ENCODE measurements around the gene TSGA10IP. TPM values are rescaled to one million over a fixed set of nuclear protein-coding genes. Genes with fewer than 3 reads are reported as not detected.
A peak's percentile ranks its signal among the peaks of the same experiment; 100 is the strongest.

TSGA10IP gene
- total RNA-seq, 1 experiment from 2014 or later, result not detected

DNA sequence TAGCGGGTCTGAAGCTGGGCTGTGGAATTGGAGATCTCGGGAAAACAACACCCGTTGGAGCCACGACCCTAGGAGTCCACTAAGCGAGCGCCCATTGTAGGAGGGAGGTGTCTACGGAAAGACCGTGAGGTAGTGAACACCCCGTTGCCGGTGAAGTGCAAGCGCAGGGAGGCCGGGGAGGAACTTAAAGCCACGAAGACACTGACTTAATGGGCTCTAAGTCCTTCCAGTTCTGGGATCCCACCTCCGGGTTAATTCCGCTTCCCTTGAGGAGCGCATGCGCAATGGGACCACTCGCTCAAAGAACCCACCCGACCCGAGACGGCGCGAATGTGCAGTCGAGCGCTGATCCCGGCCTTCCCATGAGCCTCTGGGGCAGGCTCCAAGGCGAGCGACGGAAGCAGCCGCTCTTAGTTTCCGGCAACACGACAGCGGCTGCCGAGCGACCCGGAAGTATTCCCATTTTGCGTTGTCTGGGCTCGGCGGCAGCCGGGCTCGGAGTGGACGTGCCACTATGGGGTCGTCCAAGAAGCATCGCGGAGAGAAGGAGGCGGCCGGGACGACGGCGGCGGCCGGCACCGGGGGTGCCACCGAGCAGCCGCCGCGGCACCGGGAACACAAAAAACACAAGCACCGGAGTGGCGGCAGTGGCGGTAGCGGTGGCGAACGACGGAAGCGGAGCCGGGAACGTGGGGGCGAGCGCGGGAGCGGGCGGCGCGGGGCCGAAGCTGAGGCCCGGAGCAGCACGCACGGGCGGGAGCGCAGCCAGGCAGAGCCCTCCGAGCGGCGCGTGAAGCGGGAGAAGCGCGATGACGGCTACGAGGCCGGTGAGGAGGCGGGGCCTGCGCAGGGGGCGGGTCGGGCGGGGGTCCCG lies 16.2 kb downstream of the TSGA10IP start, which contains the start of gene SART1:
TSS of gene SART1 (plus strand) at position 468 of the 874 bp plus-strand sequence. CDS start at position 515, 47 bp downstream.
- ChIA-PET RAD21 (ENCODE audit: low non-redundant PET in 1 of 2, low total read pairs in 2 of 2, uncharacterized antibody in 2 of 2, unreplicated experiment in 2 of 2) (no interaction called here), CTCF (no interaction called here), POLR2A (interaction anchor here (1.3 kb wide), 1 partner anchor 10 kb away, joined by 4 read pairs; no protein-coding TSS in a partner anchor)
- H3K4me1 ChIP-seq (ENCODE audit: control insufficient read depth in 1 of 2, insufficient read depth in 2 of 2, low read length in 2 of 2), result peaks cover 8 to 21% of the 10 kb centered on the region in 2 experiments; a peak in 3 of 4 replicates
- H3K9me2 ChIP-seq (ENCODE audit: insufficient read depth), result no peaks in the 10 kb centered on the region
- DNase-seq (ENCODE audit: low read depth, low spot score) (peak; percentile 95), ATAC-seq (peak; percentile 90)
- H3K79me2 ChIP-seq (ENCODE audit: insufficient read depth, low read length), result peaks cover 44% of the 10 kb centered on the region
- H4K20me1 ChIP-seq (ENCODE audit: insufficient read depth), result no peaks in the 10 kb centered on the region
- H3K36me3 ChIP-seq (ENCODE audit: control insufficient read depth in 1 of 2, insufficient read depth in 2 of 2, low read length in 2 of 2), result peaks cover 16 to 27% of the 10 kb centered on the region in 2 experiments; a peak in 3 of 4 replicates
- H2AFZ ChIP-seq (ENCODE audit: low read depth, low read length, poor library complexity, severe bottlenecking), result no peak within 1 kb of the TSS
- H3K4me2 ChIP-seq (ENCODE audit: low read length), result peak within 1 kb of the TSS; percentile 87
- peak within 1 kb of the TSS; percentile 96 for H3K9ac ChIP-seq (ENCODE audit: low read length)
- TSS peak; percentile 99 for BruUV-seq (replicated peaks)
- H3K27me3 ChIP-seq (ENCODE audit: insufficient read depth, low read length), result no peaks in the 10 kb centered on the region
- intact Hi-C loops (cut with micrococcal nuclease), result loop anchor here (1.0 to 2.0 kb wide), 2 partner anchors 41 to 73 kb away; partner anchors contain the start of genes BANF1, EIF1AD and FIBP
- H3K9me3 ChIP-seq (ENCODE audit: control insufficient read depth in 1 of 2, insufficient read depth in 1 of 2, low read depth in 1 of 2, low read length in 2 of 2), result no peaks in the 10 kb centered on the region
- peak within 1 kb of the TSS; percentile 81 for H3K27ac ChIP-seq (ENCODE audit: low read depth, low read length)
- H3K4me3 ChIP-seq (replicated peaks in 1 of 2; ENCODE audit: low read depth in 1 of 2, low read length in 2 of 2), result peak within 1 kb of the TSS; percentile 76
- TF ChIP-seq YY1 (IDR thresholded peaks at IDR 0.05; ENCODE audit: extremely low read depth, insufficient replicate concordance, low read depth, low read length) (peak; percentile 90), JUND (IDR thresholded peaks at IDR 0.05) (no peak), FOSL1 (IDR thresholded peaks at IDR 0.05; ENCODE audit: low read depth) (no peak), EZH2 (IDR thresholded peaks at IDR 0.05) (no peak), TCF7L2 (IDR thresholded peaks at IDR 0.05; ENCODE audit: borderline replicate concordance, extremely low read depth, insufficient read depth, insufficient read length) (peak; percentile 54), EZH2phosphoT487 (IDR thresholded peaks at IDR 0.05; ENCODE audit: borderline replicate concordance) (no peak), EGR1 (IDR thresholded peaks at IDR 0.05; ENCODE audit: low read depth) (peak; percentile 45; the same call in 1 of the 2 replicates), POLR2AphosphoS5 (IDR thresholded peaks at IDR 0.05; ENCODE audit: low read depth, low read length) (peak; percentile 90), SRF (IDR thresholded peaks at IDR 0.05; ENCODE audit: low read depth) (peak; percentile 68; the same call in 1 of the 2 replicates), ELF1 (IDR thresholded peaks at IDR 0.05; ENCODE audit: borderline replicate concordance, low read depth) (peak; percentile 89; the same call in 1 of the 2 replicates), SIN3A (IDR thresholded peaks at IDR 0.05; ENCODE audit: low read depth) (peak; percentile 87), CEBPB (IDR thresholded peaks at IDR 0.05; ENCODE audit: low read depth) (no peak), ZFX (IDR thresholded peaks at IDR 0.05) (peak; percentile 68; the same call in 1 of the 2 replicates), RAD21 (IDR thresholded peaks at IDR 0.05; ENCODE audit: low read depth) (no peak)
- TF ChIP-seq, protein P1, sequence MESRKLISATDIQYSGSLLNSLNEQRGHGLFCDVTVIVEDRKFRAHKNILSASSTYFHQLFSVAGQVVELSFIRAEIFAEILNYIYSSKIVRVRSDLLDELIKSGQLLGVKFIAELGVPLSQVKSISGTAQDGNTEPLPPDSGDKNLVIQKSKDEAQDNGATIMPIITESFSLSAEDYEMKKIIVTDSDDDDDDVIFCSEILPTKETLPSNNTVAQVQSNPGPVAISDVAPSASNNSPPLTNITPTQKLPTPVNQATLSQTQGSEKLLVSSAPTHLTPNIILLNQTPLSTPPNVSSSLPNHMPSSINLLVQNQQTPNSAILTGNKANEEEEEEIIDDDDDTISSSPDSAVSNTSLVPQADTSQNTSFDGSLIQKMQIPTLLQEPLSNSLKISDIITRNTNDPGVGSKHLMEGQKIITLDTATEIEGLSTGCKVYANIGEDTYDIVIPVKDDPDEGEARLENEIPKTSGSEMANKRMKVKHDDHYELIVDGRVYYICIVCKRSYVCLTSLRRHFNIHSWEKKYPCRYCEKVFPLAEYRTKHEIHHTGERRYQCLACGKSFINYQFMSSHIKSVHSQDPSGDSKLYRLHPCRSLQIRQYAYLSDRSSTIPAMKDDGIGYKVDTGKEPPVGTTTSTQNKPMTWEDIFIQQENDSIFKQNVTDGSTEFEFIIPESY (IDR thresholded peaks at IDR 0.05; ENCODE audit: extremely low read depth, insufficient replicate concordance, low read length), result no peak
- TF ChIP-seq, protein P2, sequence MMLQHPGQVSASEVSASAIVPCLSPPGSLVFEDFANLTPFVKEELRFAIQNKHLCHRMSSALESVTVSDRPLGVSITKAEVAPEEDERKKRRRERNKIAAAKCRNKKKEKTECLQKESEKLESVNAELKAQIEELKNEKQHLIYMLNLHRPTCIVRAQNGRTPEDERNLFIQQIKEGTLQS (IDR thresholded peaks at IDR 0.05), result no peak
- TF ChIP-seq, protein P3, sequence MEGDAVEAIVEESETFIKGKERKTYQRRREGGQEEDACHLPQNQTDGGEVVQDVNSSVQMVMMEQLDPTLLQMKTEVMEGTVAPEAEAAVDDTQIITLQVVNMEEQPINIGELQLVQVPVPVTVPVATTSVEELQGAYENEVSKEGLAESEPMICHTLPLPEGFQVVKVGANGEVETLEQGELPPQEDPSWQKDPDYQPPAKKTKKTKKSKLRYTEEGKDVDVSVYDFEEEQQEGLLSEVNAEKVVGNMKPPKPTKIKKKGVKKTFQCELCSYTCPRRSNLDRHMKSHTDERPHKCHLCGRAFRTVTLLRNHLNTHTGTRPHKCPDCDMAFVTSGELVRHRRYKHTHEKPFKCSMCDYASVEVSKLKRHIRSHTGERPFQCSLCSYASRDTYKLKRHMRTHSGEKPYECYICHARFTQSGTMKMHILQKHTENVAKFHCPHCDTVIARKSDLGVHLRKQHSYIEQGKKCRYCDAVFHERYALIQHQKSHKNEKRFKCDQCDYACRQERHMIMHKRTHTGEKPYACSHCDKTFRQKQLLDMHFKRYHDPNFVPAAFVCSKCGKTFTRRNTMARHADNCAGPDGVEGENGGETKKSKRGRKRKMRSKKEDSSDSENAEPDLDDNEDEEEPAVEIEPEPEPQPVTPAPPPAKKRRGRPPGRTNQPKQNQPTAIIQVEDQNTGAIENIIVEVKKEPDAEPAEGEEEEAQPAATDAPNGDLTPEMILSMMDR (IDR thresholded peaks at IDR 0.05 in 2 of 3, conservative IDR thresholded peaks at IDR 0.05 in 1 of 3; ENCODE audit: borderline replicate concordance in 1 of 3, insufficient read depth in 1 of 3, low read depth in 2 of 3, low read length in 2 of 3), result no peak
- TF ChIP-seq, protein P4, sequence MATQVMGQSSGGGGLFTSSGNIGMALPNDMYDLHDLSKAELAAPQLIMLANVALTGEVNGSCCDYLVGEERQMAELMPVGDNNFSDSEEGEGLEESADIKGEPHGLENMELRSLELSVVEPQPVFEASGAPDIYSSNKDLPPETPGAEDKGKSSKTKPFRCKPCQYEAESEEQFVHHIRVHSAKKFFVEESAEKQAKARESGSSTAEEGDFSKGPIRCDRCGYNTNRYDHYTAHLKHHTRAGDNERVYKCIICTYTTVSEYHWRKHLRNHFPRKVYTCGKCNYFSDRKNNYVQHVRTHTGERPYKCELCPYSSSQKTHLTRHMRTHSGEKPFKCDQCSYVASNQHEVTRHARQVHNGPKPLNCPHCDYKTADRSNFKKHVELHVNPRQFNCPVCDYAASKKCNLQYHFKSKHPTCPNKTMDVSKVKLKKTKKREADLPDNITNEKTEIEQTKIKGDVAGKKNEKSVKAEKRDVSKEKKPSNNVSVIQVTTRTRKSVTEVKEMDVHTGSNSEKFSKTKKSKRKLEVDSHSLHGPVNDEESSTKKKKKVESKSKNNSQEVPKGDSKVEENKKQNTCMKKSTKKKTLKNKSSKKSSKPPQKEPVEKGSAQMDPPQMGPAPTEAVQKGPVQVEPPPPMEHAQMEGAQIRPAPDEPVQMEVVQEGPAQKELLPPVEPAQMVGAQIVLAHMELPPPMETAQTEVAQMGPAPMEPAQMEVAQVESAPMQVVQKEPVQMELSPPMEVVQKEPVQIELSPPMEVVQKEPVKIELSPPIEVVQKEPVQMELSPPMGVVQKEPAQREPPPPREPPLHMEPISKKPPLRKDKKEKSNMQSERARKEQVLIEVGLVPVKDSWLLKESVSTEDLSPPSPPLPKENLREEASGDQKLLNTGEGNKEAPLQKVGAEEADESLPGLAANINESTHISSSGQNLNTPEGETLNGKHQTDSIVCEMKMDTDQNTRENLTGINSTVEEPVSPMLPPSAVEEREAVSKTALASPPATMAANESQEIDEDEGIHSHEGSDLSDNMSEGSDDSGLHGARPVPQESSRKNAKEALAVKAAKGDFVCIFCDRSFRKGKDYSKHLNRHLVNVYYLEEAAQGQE (IDR thresholded peaks at IDR 0.05; ENCODE audit: low read depth), result no peak
